ENCODE data around the gene OPCML. TPM values are rescaled to one million over a fixed set of nuclear protein-coding genes. Genes with fewer than 3 reads are reported as not detected.

The OPCML gene
- total RNA-seq, 1 experiment from 2014 or later, result not detected

DNA sequence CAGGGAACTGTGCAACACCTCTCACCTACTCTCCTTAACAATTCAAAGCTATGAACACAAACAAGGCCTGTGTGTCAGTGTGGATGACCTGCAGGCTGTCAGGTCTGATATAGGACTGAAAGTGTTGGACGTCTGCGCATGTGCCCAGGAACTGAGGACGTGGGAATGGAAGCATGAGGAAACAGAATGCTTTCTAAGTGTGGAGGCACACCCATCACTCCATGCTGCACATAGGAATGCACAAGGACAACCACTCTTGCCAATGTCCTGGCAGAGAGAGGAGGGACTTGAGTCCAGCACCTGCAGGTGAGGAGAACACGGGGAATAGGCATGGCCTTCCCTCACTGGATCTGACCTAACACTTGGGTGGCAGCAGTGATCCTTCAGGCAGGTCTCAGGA is 874.3 kb downstream of the OPCML start:
- in situ Hi-C loops (cut with HindIII; ENCODE audit: low pct_unique_long_range_greater_than_20kb, low sequenced_read_pairs), result no loop called here

DNA sequence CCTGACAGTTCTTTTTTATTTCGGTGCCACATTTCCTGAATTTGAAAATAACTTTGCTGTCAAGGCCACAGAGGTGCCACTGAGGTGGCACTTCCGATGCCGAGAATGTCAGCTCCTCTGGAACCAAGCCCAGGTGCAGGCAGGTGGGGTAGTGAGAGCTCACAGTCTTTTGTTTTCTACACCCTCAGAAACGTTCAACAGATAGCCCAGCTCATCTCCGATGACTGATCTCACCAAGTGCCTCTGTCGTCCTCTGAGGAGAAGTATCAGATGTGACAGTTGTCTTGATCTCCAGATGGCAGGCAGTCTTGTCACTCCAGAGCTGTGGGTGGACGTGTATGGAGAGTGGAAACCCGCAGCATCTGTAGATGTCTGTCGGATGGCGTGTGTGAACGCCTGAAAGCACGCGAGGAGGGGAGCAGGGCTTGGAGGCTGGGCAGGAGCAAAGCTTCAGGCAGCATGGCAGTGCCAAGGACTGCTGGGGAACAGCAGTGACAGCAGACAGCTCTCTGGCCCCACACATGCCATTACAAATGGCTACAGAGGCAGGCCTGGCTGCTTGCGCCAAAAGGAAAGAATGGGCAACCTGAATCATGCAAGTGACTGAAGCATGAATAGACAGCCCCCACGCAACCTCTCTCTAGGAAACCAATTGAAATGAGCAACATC is 877.0 kb downstream of the OPCML start:
- ATAC-seq, result no peak
- POLR2A ChIA-PET, result no interaction called here
- intact Hi-C loops (cut with micrococcal nuclease; ENCODE audit: unreplicated experiment), result no loop called here
- no peaks in the 10 kb centered on the region for H3K4me1 ChIP-seq (ENCODE audit: control insufficient read depth, insufficient read depth, low read length)
- TF ChIP-seq, protein P1, sequence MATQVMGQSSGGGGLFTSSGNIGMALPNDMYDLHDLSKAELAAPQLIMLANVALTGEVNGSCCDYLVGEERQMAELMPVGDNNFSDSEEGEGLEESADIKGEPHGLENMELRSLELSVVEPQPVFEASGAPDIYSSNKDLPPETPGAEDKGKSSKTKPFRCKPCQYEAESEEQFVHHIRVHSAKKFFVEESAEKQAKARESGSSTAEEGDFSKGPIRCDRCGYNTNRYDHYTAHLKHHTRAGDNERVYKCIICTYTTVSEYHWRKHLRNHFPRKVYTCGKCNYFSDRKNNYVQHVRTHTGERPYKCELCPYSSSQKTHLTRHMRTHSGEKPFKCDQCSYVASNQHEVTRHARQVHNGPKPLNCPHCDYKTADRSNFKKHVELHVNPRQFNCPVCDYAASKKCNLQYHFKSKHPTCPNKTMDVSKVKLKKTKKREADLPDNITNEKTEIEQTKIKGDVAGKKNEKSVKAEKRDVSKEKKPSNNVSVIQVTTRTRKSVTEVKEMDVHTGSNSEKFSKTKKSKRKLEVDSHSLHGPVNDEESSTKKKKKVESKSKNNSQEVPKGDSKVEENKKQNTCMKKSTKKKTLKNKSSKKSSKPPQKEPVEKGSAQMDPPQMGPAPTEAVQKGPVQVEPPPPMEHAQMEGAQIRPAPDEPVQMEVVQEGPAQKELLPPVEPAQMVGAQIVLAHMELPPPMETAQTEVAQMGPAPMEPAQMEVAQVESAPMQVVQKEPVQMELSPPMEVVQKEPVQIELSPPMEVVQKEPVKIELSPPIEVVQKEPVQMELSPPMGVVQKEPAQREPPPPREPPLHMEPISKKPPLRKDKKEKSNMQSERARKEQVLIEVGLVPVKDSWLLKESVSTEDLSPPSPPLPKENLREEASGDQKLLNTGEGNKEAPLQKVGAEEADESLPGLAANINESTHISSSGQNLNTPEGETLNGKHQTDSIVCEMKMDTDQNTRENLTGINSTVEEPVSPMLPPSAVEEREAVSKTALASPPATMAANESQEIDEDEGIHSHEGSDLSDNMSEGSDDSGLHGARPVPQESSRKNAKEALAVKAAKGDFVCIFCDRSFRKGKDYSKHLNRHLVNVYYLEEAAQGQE (IDR thresholded peaks at IDR 0.05; ENCODE audit: insufficient read depth in 1 of 2, low read depth in 2 of 2, low read length in 1 of 2), result no peak
- TF ChIP-seq POLR2AphosphoS5 (IDR thresholded peaks at IDR 0.05; ENCODE audit: low read depth, low read length) (no peak), TCF7L2 (IDR thresholded peaks at IDR 0.05; ENCODE audit: low read depth, low read length) (no peak), SIN3A (IDR thresholded peaks at IDR 0.05; ENCODE audit: borderline replicate concordance, insufficient read depth, low read depth, low read length) (no peak)
- in situ Hi-C loops (cut with HindIII; ENCODE audit: low pct_unique_long_range_greater_than_20kb, low sequenced_read_pairs), result no loop called here
- H3K27ac ChIP-seq (ENCODE audit: low read length), result no peak overlapping the region
- H3K4me3 ChIP-seq (ENCODE audit: low read depth in 2 of 2, low read length in 2 of 2), result no peak overlapping the region
- no TSS peak for BruUV-seq (replicated peaks)
- no peaks in the 10 kb centered on the region for H3K36me3 ChIP-seq (ENCODE audit: control insufficient read depth, insufficient read depth, low read length)
- CTCF ChIA-PET, result no interaction called here
- DNase-seq (ENCODE audit: low read depth, low spot score), result no peak
- no peaks in the 10 kb centered on the region for H3K9me3 ChIP-seq (ENCODE audit: control insufficient read depth, insufficient read depth, low read depth, low read length)
- no peaks in the 10 kb centered on the region for H3K27me3 ChIP-seq (ENCODE audit: control insufficient read depth, insufficient read depth, low read length)

More for the DNA sequence above, 874.3 kb downstream of the OPCML start:
- Histone ChIP-seq H3K27me3 (ENCODE audit: control insufficient read depth, insufficient read depth, low read length) (no peaks in the 10 kb centered on the region), H3K27ac (ENCODE audit: low read length) (no peak overlapping the region), H3K36me3 (ENCODE audit: control insufficient read depth, insufficient read depth, low read length) (no peaks in the 10 kb centered on the region; the same call in 1 of the 2 replicates), H3K4me3 (ENCODE audit: low read depth in 2 of 2, low read length in 2 of 2) (no peak overlapping the region), H3K9me3 (ENCODE audit: control insufficient read depth, insufficient read depth, low read depth, low read length) (no peaks in the 10 kb centered on the region), H3K4me1 (ENCODE audit: control insufficient read depth, insufficient read depth, low read length) (no peaks in the 10 kb centered on the region)
- TF ChIP-seq, protein P2, sequence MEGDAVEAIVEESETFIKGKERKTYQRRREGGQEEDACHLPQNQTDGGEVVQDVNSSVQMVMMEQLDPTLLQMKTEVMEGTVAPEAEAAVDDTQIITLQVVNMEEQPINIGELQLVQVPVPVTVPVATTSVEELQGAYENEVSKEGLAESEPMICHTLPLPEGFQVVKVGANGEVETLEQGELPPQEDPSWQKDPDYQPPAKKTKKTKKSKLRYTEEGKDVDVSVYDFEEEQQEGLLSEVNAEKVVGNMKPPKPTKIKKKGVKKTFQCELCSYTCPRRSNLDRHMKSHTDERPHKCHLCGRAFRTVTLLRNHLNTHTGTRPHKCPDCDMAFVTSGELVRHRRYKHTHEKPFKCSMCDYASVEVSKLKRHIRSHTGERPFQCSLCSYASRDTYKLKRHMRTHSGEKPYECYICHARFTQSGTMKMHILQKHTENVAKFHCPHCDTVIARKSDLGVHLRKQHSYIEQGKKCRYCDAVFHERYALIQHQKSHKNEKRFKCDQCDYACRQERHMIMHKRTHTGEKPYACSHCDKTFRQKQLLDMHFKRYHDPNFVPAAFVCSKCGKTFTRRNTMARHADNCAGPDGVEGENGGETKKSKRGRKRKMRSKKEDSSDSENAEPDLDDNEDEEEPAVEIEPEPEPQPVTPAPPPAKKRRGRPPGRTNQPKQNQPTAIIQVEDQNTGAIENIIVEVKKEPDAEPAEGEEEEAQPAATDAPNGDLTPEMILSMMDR (IDR thresholded peaks at IDR 0.05), result no peak
- TF ChIP-seq, protein P1 (IDR thresholded peaks at IDR 0.05; ENCODE audit: insufficient read depth in 1 of 2, low read depth in 2 of 2, low read length in 1 of 2), result no peak
- TF ChIP-seq POLR2AphosphoS5 (IDR thresholded peaks at IDR 0.05; ENCODE audit: low read depth, low read length), result no peak
- no peak for TF ChIP-seq TCF7L2 (IDR thresholded peaks at IDR 0.05; ENCODE audit: low read depth, low read length)
- no peak for TF ChIP-seq SIN3A (IDR thresholded peaks at IDR 0.05; ENCODE audit: borderline replicate concordance, insufficient read depth, low read depth, low read length)
- ChIA-PET POLR2A (no interaction called here), CTCF (no interaction called here)
- no TSS peak for BruUV-seq (replicated peaks)
- DNase-seq (ENCODE audit: low read depth, low spot score) (no peak), ATAC-seq (no peak)
- intact Hi-C loops (cut with micrococcal nuclease; ENCODE audit: unreplicated experiment), result no loop called here
